ENCODE data around the gene APLP2.

DNA sequence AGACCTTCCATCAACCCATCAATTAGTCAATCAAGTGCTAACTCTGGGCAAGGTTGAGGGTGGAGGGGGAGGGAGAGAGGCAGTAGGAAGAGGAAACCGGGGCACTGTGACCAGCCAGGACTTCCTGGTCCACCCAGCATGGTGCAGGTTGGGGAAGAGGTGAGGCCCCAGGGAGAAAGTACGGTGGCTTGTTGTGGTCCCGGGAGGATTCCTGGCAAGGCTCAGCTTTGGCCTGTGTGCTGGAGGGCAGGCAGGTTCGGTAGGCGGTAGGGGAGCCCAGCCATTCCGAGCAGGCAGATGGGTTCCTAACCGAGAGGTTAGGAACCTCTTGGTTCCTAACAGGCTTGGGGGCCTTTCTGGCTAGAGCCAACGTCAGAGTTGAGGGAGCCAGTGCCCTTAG lies 100.7 kb downstream of the APLP2 start:
- TF ChIP-seq, protein P1, sequence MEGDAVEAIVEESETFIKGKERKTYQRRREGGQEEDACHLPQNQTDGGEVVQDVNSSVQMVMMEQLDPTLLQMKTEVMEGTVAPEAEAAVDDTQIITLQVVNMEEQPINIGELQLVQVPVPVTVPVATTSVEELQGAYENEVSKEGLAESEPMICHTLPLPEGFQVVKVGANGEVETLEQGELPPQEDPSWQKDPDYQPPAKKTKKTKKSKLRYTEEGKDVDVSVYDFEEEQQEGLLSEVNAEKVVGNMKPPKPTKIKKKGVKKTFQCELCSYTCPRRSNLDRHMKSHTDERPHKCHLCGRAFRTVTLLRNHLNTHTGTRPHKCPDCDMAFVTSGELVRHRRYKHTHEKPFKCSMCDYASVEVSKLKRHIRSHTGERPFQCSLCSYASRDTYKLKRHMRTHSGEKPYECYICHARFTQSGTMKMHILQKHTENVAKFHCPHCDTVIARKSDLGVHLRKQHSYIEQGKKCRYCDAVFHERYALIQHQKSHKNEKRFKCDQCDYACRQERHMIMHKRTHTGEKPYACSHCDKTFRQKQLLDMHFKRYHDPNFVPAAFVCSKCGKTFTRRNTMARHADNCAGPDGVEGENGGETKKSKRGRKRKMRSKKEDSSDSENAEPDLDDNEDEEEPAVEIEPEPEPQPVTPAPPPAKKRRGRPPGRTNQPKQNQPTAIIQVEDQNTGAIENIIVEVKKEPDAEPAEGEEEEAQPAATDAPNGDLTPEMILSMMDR (IDR thresholded peaks at IDR 0.05): no peak
- TF ChIP-seq POLR2A (IDR thresholded peaks at IDR 0.05): no peak

Data from testis (tissue), 2 donors.